Measurements from ENCODE around the gene SULT1E1.

DNA sequence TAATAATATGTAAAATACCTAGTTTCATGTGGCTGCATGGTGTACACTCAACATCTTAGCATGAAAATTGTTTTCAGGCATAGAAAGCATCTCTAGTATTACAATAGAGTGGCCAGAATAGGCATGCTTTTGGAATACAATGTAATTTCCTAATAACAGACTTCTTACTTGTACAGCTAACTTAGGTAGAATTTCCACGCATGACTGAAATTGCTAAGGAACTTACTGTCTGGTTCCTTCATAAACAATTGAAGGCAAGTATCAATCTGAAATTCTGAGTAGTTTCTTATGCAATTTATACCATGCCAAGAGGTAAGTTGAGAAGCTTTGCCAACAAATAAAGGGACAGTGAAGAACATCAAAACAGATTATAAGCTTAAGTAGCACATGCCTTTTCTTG, 26.7 kb downstream of the SULT1E1 start:
- TF ChIP-seq, protein P1, sequence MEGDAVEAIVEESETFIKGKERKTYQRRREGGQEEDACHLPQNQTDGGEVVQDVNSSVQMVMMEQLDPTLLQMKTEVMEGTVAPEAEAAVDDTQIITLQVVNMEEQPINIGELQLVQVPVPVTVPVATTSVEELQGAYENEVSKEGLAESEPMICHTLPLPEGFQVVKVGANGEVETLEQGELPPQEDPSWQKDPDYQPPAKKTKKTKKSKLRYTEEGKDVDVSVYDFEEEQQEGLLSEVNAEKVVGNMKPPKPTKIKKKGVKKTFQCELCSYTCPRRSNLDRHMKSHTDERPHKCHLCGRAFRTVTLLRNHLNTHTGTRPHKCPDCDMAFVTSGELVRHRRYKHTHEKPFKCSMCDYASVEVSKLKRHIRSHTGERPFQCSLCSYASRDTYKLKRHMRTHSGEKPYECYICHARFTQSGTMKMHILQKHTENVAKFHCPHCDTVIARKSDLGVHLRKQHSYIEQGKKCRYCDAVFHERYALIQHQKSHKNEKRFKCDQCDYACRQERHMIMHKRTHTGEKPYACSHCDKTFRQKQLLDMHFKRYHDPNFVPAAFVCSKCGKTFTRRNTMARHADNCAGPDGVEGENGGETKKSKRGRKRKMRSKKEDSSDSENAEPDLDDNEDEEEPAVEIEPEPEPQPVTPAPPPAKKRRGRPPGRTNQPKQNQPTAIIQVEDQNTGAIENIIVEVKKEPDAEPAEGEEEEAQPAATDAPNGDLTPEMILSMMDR (IDR thresholded peaks at IDR 0.05) = no peak
- no peak for TF ChIP-seq EZH2 (IDR thresholded peaks at IDR 0.05; ENCODE audit: borderline replicate concordance, insufficient read depth, low read depth, low read length, poor library complexity, severe bottlenecking)

All from B cell (primary cell).